ENCODE results near the gene BTN2A1.

DNA sequence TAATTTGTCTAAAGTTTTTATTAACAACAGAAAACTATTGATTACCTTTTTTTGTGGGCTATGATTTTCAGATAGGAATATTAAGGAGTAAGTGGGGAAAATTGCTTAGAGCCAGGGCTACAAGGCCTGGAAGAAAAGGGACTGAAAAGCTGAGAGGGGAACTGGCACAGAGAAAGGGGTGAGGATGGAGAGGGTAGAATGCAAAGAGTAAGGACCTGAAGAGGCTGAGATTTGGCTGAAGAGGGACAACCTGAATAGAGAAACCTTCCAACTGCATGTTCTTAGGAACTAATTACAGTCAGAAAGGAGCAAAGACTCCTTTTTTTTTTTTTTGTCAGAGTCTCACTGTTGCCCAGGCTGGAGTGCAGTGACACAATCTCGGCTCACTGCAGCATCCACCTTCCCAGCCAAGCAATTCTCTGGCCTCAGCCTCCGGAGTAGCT is 16.7 kb downstream of the BTN2A1 start:
- TF ChIP-seq, protein P1, sequence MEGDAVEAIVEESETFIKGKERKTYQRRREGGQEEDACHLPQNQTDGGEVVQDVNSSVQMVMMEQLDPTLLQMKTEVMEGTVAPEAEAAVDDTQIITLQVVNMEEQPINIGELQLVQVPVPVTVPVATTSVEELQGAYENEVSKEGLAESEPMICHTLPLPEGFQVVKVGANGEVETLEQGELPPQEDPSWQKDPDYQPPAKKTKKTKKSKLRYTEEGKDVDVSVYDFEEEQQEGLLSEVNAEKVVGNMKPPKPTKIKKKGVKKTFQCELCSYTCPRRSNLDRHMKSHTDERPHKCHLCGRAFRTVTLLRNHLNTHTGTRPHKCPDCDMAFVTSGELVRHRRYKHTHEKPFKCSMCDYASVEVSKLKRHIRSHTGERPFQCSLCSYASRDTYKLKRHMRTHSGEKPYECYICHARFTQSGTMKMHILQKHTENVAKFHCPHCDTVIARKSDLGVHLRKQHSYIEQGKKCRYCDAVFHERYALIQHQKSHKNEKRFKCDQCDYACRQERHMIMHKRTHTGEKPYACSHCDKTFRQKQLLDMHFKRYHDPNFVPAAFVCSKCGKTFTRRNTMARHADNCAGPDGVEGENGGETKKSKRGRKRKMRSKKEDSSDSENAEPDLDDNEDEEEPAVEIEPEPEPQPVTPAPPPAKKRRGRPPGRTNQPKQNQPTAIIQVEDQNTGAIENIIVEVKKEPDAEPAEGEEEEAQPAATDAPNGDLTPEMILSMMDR (IDR thresholded peaks at IDR 0.05) = no peak
- TF ChIP-seq POLR2A (IDR thresholded peaks at IDR 0.05) = no peak

All from body of pancreas (tissue), 4 donors.